Astrocyte (in vitro differentiated cells and primary cell): ENCODE measurements around the gene CHKA. TPM values are rescaled to one million over a fixed set of nuclear protein-coding genes. Genes with fewer than 3 reads are reported as not detected.
A peak's percentile ranks its signal among the peaks of the same experiment; 100 is the strongest.

Source experiments
- DNase-seq: peaks from one replicate; pipeline ENCODE4 v3.0.0-alpha.2; 2010; ENCODE audit warnings: low read depth
- FAIRE-seq: peaks from 2 replicates; lab custom pipeline; 2011; peaks lifted over from hg19 to GRCh38; lab: Jason Lieb, UNC
- H2AFZ ChIP-seq: 2 replicates; pipeline ENCODE4 v1.6.0; 2012; ENCODE audit warnings: low read depth, low read length, inconsistent platforms
- H3K27ac ChIP-seq: 2 replicates; pipeline ENCODE4 v1.5.1; 2011; ENCODE audit warnings: low read depth, low read length, inconsistent platforms
- H3K27me3 ChIP-seq: 2 replicates; pipeline ENCODE4 v1.6.0; 2011; ENCODE audit warnings: low read length, inconsistent platforms; ENCODE audit not compliant: insufficient read depth
- H3K36me3 ChIP-seq: 2 replicates; pipeline ENCODE4 v1.5.1; 2011; ENCODE audit warnings: low read length, inconsistent platforms; ENCODE audit not compliant: insufficient read depth
- H3K4me1 ChIP-seq: 2 replicates; pipeline ENCODE4 v1.5.1; 2011; ENCODE audit warnings: low read length, inconsistent platforms; ENCODE audit not compliant: insufficient read depth
- H3K4me2 ChIP-seq: 2 replicates; pipeline ENCODE4 v1.6.0; 2012; ENCODE audit warnings: low read length, inconsistent platforms
- H3K4me3 ChIP-seq: 2 replicates; pipeline ENCODE4 v1.5.1; 2011; ENCODE audit warnings: low read depth, mild to moderate bottlenecking, low read length, inconsistent platforms; ENCODE audit not compliant: insufficient read depth
- H3K79me2 ChIP-seq: 2 replicates; pipeline ENCODE4 v1.6.0; 2012; ENCODE audit warnings: mild to moderate bottlenecking, low read length, inconsistent platforms; ENCODE audit not compliant: insufficient read depth
- H3K9ac ChIP-seq: 2 replicates; pipeline ENCODE4 v1.6.0; 2012; ENCODE audit warnings: mild to moderate bottlenecking, low read length, inconsistent platforms
- H3K9me3 ChIP-seq: 2 replicates; pipeline ENCODE4 v1.5.1; 2012; ENCODE audit warnings: low read depth, mild to moderate bottlenecking, low read length, inconsistent platforms; ENCODE audit not compliant: insufficient read depth
- H4K20me1 ChIP-seq: 2 replicates; pipeline ENCODE4 v1.6.0; 2012; ENCODE audit warnings: low read length, inconsistent platforms; ENCODE audit not compliant: insufficient read depth
- H3K27ac Mint-ChIP-seq: one replicate; pipeline ENCODE4 v1.8.0; 2021; ENCODE audit warnings: mild to moderate bottlenecking, mixed read lengths; ENCODE audit not compliant: unreplicated experiment
- H3K27me3 Mint-ChIP-seq: one replicate; pipeline ENCODE4 v1.8.0; 2021; ENCODE audit warnings: low read depth, mixed read lengths; ENCODE audit not compliant: unreplicated experiment
- H3K36me3 Mint-ChIP-seq: one replicate; pipeline ENCODE4 v1.8.0; 2021; ENCODE audit warnings: low read depth, mixed read lengths; ENCODE audit not compliant: unreplicated experiment
- H3K4me1 Mint-ChIP-seq: one replicate; pipeline ENCODE4 v1.8.0; 2021; ENCODE audit warnings: low read depth, mixed read lengths; ENCODE audit not compliant: unreplicated experiment
- H3K4me3 Mint-ChIP-seq: one replicate; pipeline ENCODE4 v1.8.0; 2021; ENCODE audit warnings: mild to moderate bottlenecking, moderate library complexity, mixed read lengths; ENCODE audit not compliant: unreplicated experiment
- H3K9me3 Mint-ChIP-seq: one replicate; pipeline ENCODE4 v1.8.0; 2021; ENCODE audit warnings: mild to moderate bottlenecking, mixed read lengths; ENCODE audit not compliant: unreplicated experiment
- CTCF ChIP-seq: IDR thresholded peaks from 2 replicates; pipeline ENCODE4 v1.5.1; 2011; ENCODE audit warnings: low read depth, mild to moderate bottlenecking, inconsistent platforms, low read length, moderate library complexity; ENCODE audit not compliant: insufficient read depth
- EZH2 ChIP-seq: IDR thresholded peaks from 2 replicates; pipeline ENCODE4 v1.6.1; 2012; ENCODE audit warnings: mild to moderate bottlenecking, low read length, inconsistent platforms; ENCODE audit not compliant: insufficient read depth
- total RNA-seq: library from RNA; stranded (reverse); gene quantifications from 2 replicates; pipeline ENCODE4 v1.2.1, GENCODE V29; 2021

CHKA gene
- total RNA-seq, 1 donor from 2014 or later: 37.7 TPM

- TF ChIP-seq CTCF (no peak), EZH2 (no peak)
- Histone ChIP-seq H3K4me3 (no peak overlapping the region), H3K9ac (peak overlapping the region; percentile 80), H3K4me2 (no peak overlapping the region), H3K27me3 (no peaks in the 10 kb centered on the region), H2AFZ (peak overlapping the region; percentile 10), H3K27ac (no peak overlapping the region), H3K4me1 (peaks cover 45% of the 10 kb centered on the region), H3K79me2 (peaks cover 16% of the 10 kb centered on the region), H4K20me1 (no peaks in the 10 kb centered on the region), H3K36me3 (no peaks in the 10 kb centered on the region), H3K9me3 (no peaks in the 10 kb centered on the region)
- H3K27ac Mint-ChIP-seq: no peak overlapping the region
- peak overlapping the region; percentile 70 for H3K4me3 Mint-ChIP-seq
- FAIRE-seq: no peak
- H3K4me1 Mint-ChIP-seq: peaks cover 16% of the 10 kb centered on the region
- peaks cover 12% of the 10 kb centered on the region for H3K27me3 Mint-ChIP-seq
- no peaks in the 10 kb centered on the region for H3K9me3 Mint-ChIP-seq
- no peak for DNase-seq
- peaks cover 2% of the 10 kb centered on the region for H3K36me3 Mint-ChIP-seq
Measured at GRCh38 chr11:68008381-68009337, 112.5 kb downstream of the CHKA start.

GRCh38 chr11:68007498-68008380 is 113.4 kb downstream of the CHKA start:
- DNase-seq: no peak

More at GRCh38 chr11:68007498-68008380, 113.4 kb downstream of the CHKA start:
- H3K4me1 ChIP-seq: peaks cover 35% of the 10 kb centered on the region
- H3K4me1 Mint-ChIP-seq: peaks cover 12% of the 10 kb centered on the region
- no peak overlapping the region for H3K4me3 Mint-ChIP-seq
- H3K27ac ChIP-seq: no peak overlapping the region
- H3K4me2 ChIP-seq: no peak overlapping the region
- no peaks in the 10 kb centered on the region for H3K9me3 ChIP-seq
- no peaks in the 10 kb centered on the region for H3K27me3 ChIP-seq
- no peak overlapping the region for H3K4me3 ChIP-seq
- H3K36me3 ChIP-seq: no peaks in the 10 kb centered on the region
- peaks cover 2% of the 10 kb centered on the region for H3K36me3 Mint-ChIP-seq
- FAIRE-seq: no peak
- peaks cover 15% of the 10 kb centered on the region for H3K79me2 ChIP-seq
- TF ChIP-seq CTCF (no peak), EZH2 (no peak)
- H3K27ac Mint-ChIP-seq: no peak overlapping the region
- peaks cover 12% of the 10 kb centered on the region for H3K27me3 Mint-ChIP-seq
- no peak overlapping the region for H3K9ac ChIP-seq
- no peak overlapping the region for H2AFZ ChIP-seq
- H3K9me3 Mint-ChIP-seq: no peaks in the 10 kb centered on the region
- no peaks in the 10 kb centered on the region for H4K20me1 ChIP-seq
